CD4-positive, alpha-beta memory T cell (primary cell): ENCODE measurements around the gene TRHDE. TPM values are rescaled to one million over a fixed set of nuclear protein-coding genes. Genes with fewer than 3 reads are reported as not detected.

ENCODE experiments used
- CTCF ChIA-PET: fragments of 350-600 bp; sonication (Branson Sonifier 250); formaldehyde crosslinking; loops from one replicate; lab custom pipeline; 2021; ENCODE audit warnings: inconsistent platforms; ENCODE audit not compliant: partially characterized antibody; lab: Charles Lee
- POLR2A ChIA-PET: fragments of 350-600 bp; sonication (Branson Sonifier 250); formaldehyde crosslinking; loops from one replicate; lab custom pipeline; 2021; ENCODE audit not compliant: partially characterized antibody; lab: Charles Lee
- DNase-seq, 5 donors: peaks; one replicate each; pipeline versions ENCODE4 v3.0.0 to v3.0.0-alpha.2; 2020 to 2022; ENCODE audit warnings: mixed read lengths in 1 of 5
- H3K27ac ChIP-seq: one replicate; pipeline ENCODE4 v1.7.0; 2013; ENCODE audit warnings: low read depth, low read length
- H3K27me3 ChIP-seq: 2 replicates; pipeline ENCODE4 v1.7.0; 2013; ENCODE audit warnings: mild to moderate bottlenecking, low read length, moderate library complexity; ENCODE audit not compliant: insufficient read depth
- H3K36me3 ChIP-seq: 2 replicates; pipeline ENCODE4 v1.7.0; 2013; ENCODE audit warnings: mild to moderate bottlenecking, low read length, moderate library complexity; ENCODE audit not compliant: insufficient read depth
- H3K4me1 ChIP-seq: 2 replicates; pipeline ENCODE4 v1.7.0; 2013; ENCODE audit warnings: mild to moderate bottlenecking, low read length, moderate library complexity; ENCODE audit not compliant: insufficient read depth
- H3K4me3 ChIP-seq, 2 donors: one replicate each; pipeline ENCODE4 v1.7.0; 2013; ENCODE audit warnings: low read length in 2 of 2, mild to moderate bottlenecking in 1 of 2
- H3K9me3 ChIP-seq, 2 donors: one replicate each; pipeline ENCODE4 v1.7.0; 2013; ENCODE audit warnings: low read length in 2 of 2, control low read depth in 1 of 2; ENCODE audit not compliant: control insufficient read depth in 1 of 2
- H3K27ac Mint-ChIP-seq, 7 donors: one replicate each; pipeline ENCODE4 v1.8.0; 2020 to 2021; ENCODE audit warnings: mixed read lengths in 7 of 7, mild to moderate bottlenecking in 6 of 7, inconsistent platforms in 3 of 7, moderate library complexity in 3 of 7
- H3K27me3 Mint-ChIP-seq, 2 donors: one replicate each; pipeline ENCODE4 v1.8.0; 2020 to 2021; ENCODE audit warnings: mixed read lengths in 2 of 2
- H3K36me3 Mint-ChIP-seq, 2 donors: one replicate each; pipeline ENCODE4 v1.8.0; 2020 to 2021; ENCODE audit warnings: mixed read lengths in 2 of 2, inconsistent platforms in 1 of 2, mild to moderate bottlenecking in 1 of 2
- H3K4me1 Mint-ChIP-seq, 4 donors: one replicate each; pipeline ENCODE4 v1.8.0; 2020 to 2021; ENCODE audit warnings: mixed read lengths in 4 of 4, mild to moderate bottlenecking in 1 of 4
- H3K4me3 Mint-ChIP-seq, 8 donors: one replicate each; pipeline ENCODE4 v1.8.0; 2020 to 2021; ENCODE audit warnings: mixed read lengths in 8 of 8, mild to moderate bottlenecking in 7 of 8, moderate library complexity in 6 of 8, inconsistent platforms in 3 of 8
- H3K9me3 Mint-ChIP-seq, 8 donors: one replicate each; pipeline ENCODE4 v1.8.0; 2020 to 2021; ENCODE audit warnings: mixed read lengths in 8 of 8, mild to moderate bottlenecking in 5 of 8, inconsistent platforms in 3 of 8, moderate library complexity in 1 of 8
- intact Hi-C: fragments of 100-400 bp; cut with micrococcal nuclease; formaldehyde crosslinking; loops from one replicate; pipeline ENCODE4 v1.15.1; 2023
- polyA plus RNA-seq, 2 donors: library from polyadenylated mRNA; unstranded; fragments of 300-500 nt; fragmentation: Illumina TruSeq; gene quantifications; one replicate each; pipeline ENCODE4 v1.2.3, GENCODE V29; 2021
- total RNA-seq, 2 experiments: library from RNA; stranded (reverse); gene quantifications; one replicate each; pipeline ENCODE4 v1.2.3, GENCODE V29; 2021

The TRHDE gene
- total and polyA plus RNA-seq, 4 experiments from 2014 or later, result not detected

GRCh38 chr12:72471806-72472205 is 199.6 kb downstream of the TRHDE start:
- Mint-ChIP-seq H3K4me1 (no peaks in the 10 kb centered on the region), H3K9me3 (peaks cover 0 to 3% (median 0%) of the 10 kb centered on the region in 8 donors), H3K27me3 (no peaks in the 10 kb centered on the region), H3K27ac (no peak overlapping the region), H3K36me3 (no peaks in the 10 kb centered on the region), H3K4me3 (no peak overlapping the region)
- ChIA-PET POLR2A (no interaction called here), CTCF (no interaction called here)
- no peaks in the 10 kb centered on the region for H3K27me3 ChIP-seq
- no peak overlapping the region for H3K4me3 ChIP-seq
- intact Hi-C loops, result no loop called here
- H3K9me3 ChIP-seq, result no peaks in the 10 kb centered on the region
- H3K27ac ChIP-seq, result no peak overlapping the region
- H3K36me3 ChIP-seq, result no peaks in the 10 kb centered on the region
- H3K4me1 ChIP-seq, result no peaks in the 10 kb centered on the region
- DNase-seq, result no peak

GRCh38 chr12:72472350-72472749 is 200.2 kb downstream of the TRHDE start:
- ChIA-PET CTCF (no interaction called here), POLR2A (no interaction called here)
- peaks cover 0 to 3% (median 0%) of the 10 kb centered on the region in 8 donors for H3K9me3 Mint-ChIP-seq

GRCh38 chr12:72476301-72476700 is 204.1 kb downstream of the TRHDE start:
- H3K36me3 Mint-ChIP-seq, result no peaks in the 10 kb centered on the region
- H3K27ac Mint-ChIP-seq, result no peak overlapping the region
- CTCF ChIA-PET, result no interaction called here
- no peaks in the 10 kb centered on the region for H3K36me3 ChIP-seq
- POLR2A ChIA-PET, result no interaction called here
- peaks cover 0 to 2% (median 0%) of the 10 kb centered on the region in 8 donors for H3K9me3 Mint-ChIP-seq
- H3K4me1 Mint-ChIP-seq, result no peaks in the 10 kb centered on the region
- no peaks in the 10 kb centered on the region for H3K4me1 ChIP-seq
- no peaks in the 10 kb centered on the region for H3K9me3 ChIP-seq
- no peaks in the 10 kb centered on the region for H3K27me3 ChIP-seq
- intact Hi-C loops, result no loop called here
- H3K27ac ChIP-seq, result no peak overlapping the region
- no peak for DNase-seq
- H3K4me3 ChIP-seq, result no peak overlapping the region
- H3K27me3 Mint-ChIP-seq, result no peaks in the 10 kb centered on the region
- no peak overlapping the region for H3K4me3 Mint-ChIP-seq

More at GRCh38 chr12:72472350-72472749, 200.2 kb downstream of the TRHDE start:
- H3K27me3 Mint-ChIP-seq, result no peaks in the 10 kb centered on the region
- Histone ChIP-seq H3K27ac (no peak overlapping the region), H3K4me1 (no peaks in the 10 kb centered on the region), H3K36me3 (no peaks in the 10 kb centered on the region), H3K4me3 (no peak overlapping the region), H3K9me3 (no peaks in the 10 kb centered on the region), H3K27me3 (no peaks in the 10 kb centered on the region)
- H3K4me1 Mint-ChIP-seq, result no peaks in the 10 kb centered on the region
- intact Hi-C loops, result no loop called here
- DNase-seq, result no peak
- H3K4me3 Mint-ChIP-seq, result no peak overlapping the region
- H3K36me3 Mint-ChIP-seq, result no peaks in the 10 kb centered on the region
- H3K27ac Mint-ChIP-seq, result no peak overlapping the region

GRCh38 chr12:72485017-72485701 is 213.0 kb downstream of the TRHDE start:
- no peaks in the 10 kb centered on the region for H3K27me3 Mint-ChIP-seq
- ChIA-PET POLR2A (no interaction called here), CTCF (no interaction called here)
- H3K27ac ChIP-seq, result no peak overlapping the region
- H3K4me1 Mint-ChIP-seq, result no peaks in the 10 kb centered on the region
- no peak overlapping the region for H3K27ac Mint-ChIP-seq
- no peak for DNase-seq
- no peaks in the 10 kb centered on the region for H3K36me3 ChIP-seq
- no peaks in the 10 kb centered on the region for H3K4me1 ChIP-seq
- H3K4me3 Mint-ChIP-seq, result no peak overlapping the region
- H3K27me3 ChIP-seq, result no peaks in the 10 kb centered on the region
- no peaks in the 10 kb centered on the region for H3K9me3 ChIP-seq
- H3K4me3 ChIP-seq, result no peak overlapping the region
- intact Hi-C loops, result no loop called here
- no peaks in the 10 kb centered on the region for H3K36me3 Mint-ChIP-seq
- H3K9me3 Mint-ChIP-seq, result peaks cover 0 to 23% (median 8%) of the 10 kb centered on the region in 8 donors

- Histone ChIP-seq H3K36me3 (no peaks in the 10 kb centered on the region), H3K27ac (no peak overlapping the region), H3K4me1 (no peaks in the 10 kb centered on the region), H3K9me3 (no peaks in the 10 kb centered on the region), H3K4me3 (no peak overlapping the region), H3K27me3 (no peaks in the 10 kb centered on the region)
- no peaks in the 10 kb centered on the region for H3K27me3 Mint-ChIP-seq
- no peak overlapping the region for H3K27ac Mint-ChIP-seq
- CTCF ChIA-PET, result no interaction called here
- POLR2A ChIA-PET, result no interaction called here
- DNase-seq, result no peak
- H3K9me3 Mint-ChIP-seq, result peaks cover 0 to 19% (median 6%) of the 10 kb centered on the region in 8 donors
- no peaks in the 10 kb centered on the region for H3K36me3 Mint-ChIP-seq
- no peak overlapping the region for H3K4me3 Mint-ChIP-seq
- H3K4me1 Mint-ChIP-seq, result no peaks in the 10 kb centered on the region
- intact Hi-C loops, result no loop called here
Observed at GRCh38 chr12:72491426-72491825, 219.3 kb downstream of the TRHDE start.

- H3K27ac ChIP-seq, result no peak overlapping the region
- peaks cover 0 to 12% (median 3%) of the 10 kb centered on the region in 8 donors for H3K9me3 Mint-ChIP-seq
- H3K27ac Mint-ChIP-seq, result no peak overlapping the region
- ChIA-PET CTCF (no interaction called here), POLR2A (no interaction called here)
- no peaks in the 10 kb centered on the region for H3K9me3 ChIP-seq
- no peaks in the 10 kb centered on the region for H3K4me1 ChIP-seq
- no peak for DNase-seq
- no peak overlapping the region for H3K4me3 ChIP-seq
- no peaks in the 10 kb centered on the region for H3K27me3 ChIP-seq
- no peaks in the 10 kb centered on the region for H3K4me1 Mint-ChIP-seq
- H3K4me3 Mint-ChIP-seq, result no peak overlapping the region
- no peaks in the 10 kb centered on the region for H3K27me3 Mint-ChIP-seq
- intact Hi-C loops, result no loop called here
- H3K36me3 ChIP-seq, result no peaks in the 10 kb centered on the region
- no peaks in the 10 kb centered on the region for H3K36me3 Mint-ChIP-seq
Observed at GRCh38 chr12:72493407-72493806, 221.2 kb downstream of the TRHDE start.

- no peak overlapping the region for H3K4me3 ChIP-seq
- no peaks in the 10 kb centered on the region for H3K27me3 Mint-ChIP-seq
- CTCF ChIA-PET, result no interaction called here
Observed at GRCh38 chr12:72498354-72498753, 226.2 kb downstream of the TRHDE start.

More at GRCh38 chr12:72498354-72498753, 226.2 kb downstream of the TRHDE start:
- no peaks in the 10 kb centered on the region for H3K4me1 Mint-ChIP-seq
- no peak overlapping the region for H3K27ac Mint-ChIP-seq
- no peaks in the 10 kb centered on the region for H3K9me3 ChIP-seq
- H3K4me1 ChIP-seq, result no peaks in the 10 kb centered on the region
- no peak overlapping the region for H3K27ac ChIP-seq
- peaks cover 0 to 8% (median 1%) of the 10 kb centered on the region in 8 donors for H3K9me3 Mint-ChIP-seq
- H3K27me3 ChIP-seq, result no peaks in the 10 kb centered on the region
- POLR2A ChIA-PET, result no interaction called here
- intact Hi-C loops, result no loop called here
- no peak overlapping the region for H3K4me3 Mint-ChIP-seq
- no peaks in the 10 kb centered on the region for H3K36me3 Mint-ChIP-seq
- DNase-seq, result no peak
- H3K36me3 ChIP-seq, result no peaks in the 10 kb centered on the region
